Measurements from ENCODE around the gene OTOG.

Gene OTOG, protein sequence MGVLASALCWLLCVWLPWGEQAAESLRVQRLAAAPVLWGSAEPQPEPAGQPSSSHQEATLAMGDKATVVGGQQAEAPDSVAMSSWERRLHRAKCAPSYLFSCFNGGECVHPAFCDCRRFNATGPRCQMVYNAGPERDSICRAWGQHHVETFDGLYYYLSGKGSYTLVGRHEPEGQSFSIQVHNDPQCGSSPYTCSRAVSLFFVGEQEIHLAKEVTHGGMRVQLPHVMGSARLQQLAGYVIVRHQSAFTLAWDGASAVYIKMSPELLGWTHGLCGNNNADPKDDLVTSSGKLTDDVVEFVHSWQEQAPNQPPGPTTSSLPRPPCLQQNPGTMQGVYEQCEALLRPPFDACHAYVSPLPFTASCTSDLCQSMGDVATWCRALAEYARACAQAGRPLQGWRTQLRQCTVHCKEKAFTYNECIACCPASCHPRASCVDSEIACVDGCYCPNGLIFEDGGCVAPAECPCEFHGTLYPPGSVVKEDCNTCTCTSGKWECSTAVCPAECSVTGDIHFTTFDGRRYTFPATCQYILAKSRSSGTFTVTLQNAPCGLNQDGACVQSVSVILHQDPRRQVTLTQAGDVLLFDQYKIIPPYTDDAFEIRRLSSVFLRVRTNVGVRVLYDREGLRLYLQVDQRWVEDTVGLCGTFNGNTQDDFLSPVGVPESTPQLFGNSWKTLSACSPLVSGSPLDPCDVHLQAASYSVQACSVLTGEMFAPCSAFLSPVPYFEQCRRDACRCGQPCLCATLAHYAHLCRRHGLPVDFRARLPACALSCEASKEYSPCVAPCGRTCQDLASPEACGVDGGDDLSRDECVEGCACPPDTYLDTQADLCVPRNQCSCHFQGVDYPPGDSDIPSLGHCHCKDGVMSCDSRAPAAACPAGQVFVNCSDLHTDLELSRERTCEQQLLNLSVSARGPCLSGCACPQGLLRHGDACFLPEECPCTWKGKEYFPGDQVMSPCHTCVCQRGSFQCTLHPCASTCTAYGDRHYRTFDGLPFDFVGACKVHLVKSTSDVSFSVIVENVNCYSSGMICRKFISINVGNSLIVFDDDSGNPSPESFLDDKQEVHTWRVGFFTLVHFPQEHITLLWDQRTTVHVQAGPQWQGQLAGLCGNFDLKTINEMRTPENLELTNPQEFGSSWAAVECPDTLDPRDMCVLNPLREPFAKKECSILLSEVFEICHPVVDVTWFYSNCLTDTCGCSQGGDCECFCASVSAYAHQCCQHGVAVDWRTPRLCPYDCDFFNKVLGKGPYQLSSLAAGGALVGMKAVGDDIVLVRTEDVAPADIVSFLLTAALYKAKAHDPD (N-terminal part only)

DNA sequence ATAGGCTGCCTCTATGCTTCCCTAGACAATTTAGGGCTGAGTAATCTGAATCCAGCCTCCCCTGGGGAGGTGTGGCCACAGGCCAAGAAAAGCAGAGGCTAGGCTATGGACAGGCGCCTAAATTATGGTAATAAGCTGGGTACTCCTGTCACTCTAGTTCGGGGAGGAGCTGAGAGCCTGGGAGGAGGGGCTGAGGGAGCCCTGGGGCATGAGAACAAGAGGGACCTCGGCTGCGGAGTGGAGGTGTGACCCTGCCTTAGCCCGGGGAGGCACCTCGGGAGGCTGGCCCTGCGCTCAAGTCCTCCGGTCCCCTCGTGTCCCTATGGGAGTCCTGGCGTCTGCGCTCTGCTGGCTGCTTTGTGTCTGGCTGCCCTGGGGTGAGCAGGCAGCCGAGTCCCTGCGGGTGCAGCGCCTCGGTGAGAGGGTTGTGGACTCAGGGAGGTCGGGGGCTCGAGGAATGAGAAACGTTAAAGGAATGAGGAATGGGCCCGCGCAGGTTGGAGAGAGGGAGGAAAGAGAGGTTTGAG is at the start of gene OTOG:
OTOG (plus strand) TSS at position 209 of the 527 bp plus-strand sequence; CDS start at position 323, 114 bp downstream.
- DNase-seq, result no peak

DNA sequence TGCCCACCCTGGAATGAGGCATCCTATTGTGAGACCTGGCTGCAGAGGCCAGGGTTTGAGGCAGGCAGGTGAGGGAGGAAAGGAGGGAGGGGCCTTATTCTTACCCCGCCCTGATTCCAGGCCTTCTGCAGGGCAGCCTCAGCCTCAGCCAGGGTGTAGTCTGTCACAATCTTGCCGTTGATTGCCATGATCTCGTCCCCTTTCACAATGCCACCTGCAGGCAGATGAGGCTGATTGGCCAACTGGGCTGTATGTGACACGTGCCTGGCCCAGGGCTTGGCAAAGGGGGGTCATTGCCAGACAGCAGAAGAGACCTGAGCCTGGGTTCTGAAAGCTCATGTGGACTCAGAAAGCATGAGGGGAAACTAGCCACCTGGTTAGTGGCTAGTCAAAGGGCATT is 49.0 kb upstream of the OTOG start:
- no peak for DNase-seq

- DNase-seq, result no peak
Measured at GRCh38 chr11:17498475-17498874, 48.6 kb upstream of the OTOG start.

DNA sequence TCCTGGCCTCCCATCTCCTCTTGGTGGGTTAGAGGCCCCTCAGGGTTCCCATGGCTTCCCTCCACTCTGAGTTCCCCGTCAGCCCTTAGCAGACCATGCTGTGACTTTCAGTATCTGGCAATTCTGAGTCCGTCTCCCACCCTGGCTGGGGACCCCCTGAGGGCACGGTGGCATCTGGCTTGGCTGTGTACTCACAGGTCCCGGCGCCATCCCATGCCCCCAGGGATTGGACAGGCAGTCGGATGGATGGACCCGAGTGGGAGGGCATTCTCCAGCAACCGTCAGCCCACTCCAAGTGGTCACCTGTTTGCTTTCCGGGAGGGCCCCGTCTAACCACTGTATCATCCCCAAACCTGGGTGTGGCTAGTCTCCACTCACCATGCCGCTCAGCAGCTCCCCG is 46.4 kb upstream of the OTOG start:
- no peak for DNase-seq

GRCh38 chr11:17502630-17503029 is 44.4 kb upstream of the OTOG start:
- no peak for DNase-seq

GRCh38 chr11:17504330-17505107 is 42.5 kb upstream of the OTOG start:
- peak; percentile 4 for DNase-seq

DNA sequence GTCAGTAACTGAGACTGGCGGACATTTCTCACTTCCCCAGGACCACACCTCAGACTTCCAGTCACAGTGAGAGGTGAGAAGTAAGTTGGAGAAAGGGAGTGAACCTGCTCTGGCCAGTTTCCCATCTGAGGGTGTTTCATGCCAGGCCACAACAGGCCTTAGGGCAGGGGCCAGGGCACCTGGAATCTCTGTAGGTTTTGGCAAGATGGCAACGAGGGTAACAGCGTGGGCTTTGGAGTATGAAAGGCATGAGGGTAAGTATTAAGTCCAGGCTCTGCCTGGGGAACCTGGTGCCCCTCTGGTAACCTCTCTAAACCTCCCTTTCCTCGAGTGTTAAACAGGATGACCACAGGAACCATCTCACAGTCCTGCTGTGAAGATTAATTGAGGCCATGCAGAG is 41.9 kb upstream of the OTOG start:
- DNase-seq, result no peak

GRCh38 chr11:17506314-17506713 is 40.7 kb upstream of the OTOG start:
- DNase-seq, result no peak

DNA sequence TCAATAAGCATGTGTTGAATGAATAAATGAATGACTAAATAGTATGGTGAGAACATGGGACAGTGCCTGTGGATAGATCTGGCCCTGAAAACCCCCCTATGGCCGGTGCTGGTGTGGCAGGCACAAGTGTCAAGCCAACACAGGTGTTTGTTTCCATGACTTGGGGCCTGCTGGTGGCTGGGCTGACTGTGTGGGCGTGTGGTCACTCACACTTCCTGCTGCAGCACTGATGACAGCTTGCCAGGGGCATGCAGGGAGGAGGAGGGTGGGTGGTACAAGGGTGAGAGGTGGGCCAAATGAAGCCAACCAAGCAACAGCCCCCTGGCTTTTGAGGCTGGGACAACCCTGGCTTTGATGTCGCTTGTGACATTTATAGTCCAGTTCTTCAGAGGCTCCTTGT is 40.1 kb upstream of the OTOG start:
- DNase-seq, result no peak

GRCh38 chr11:17507773-17508172 is 39.3 kb upstream of the OTOG start:
- DNase-seq, result no peak

DNA sequence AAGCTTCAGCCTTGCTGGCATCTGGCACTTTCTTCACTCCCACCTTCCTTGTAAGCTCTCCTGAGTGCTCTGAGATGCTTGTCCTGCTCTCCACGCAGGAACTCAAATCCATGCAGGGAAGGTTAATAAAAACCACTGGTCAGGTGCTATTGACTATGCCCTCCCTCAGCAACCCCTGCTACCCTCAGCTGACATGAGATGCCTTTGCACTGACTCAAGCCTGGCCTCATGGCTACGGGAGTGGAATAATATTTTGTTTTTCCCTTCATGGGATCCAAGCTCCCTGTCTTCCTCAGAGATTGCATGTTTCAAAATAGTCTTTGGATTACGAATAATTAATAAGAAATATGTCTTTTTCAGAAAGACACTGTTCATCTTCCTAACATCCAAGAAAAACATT is 38.8 kb upstream of the OTOG start:
- no peak for DNase-seq

GRCh38 chr11:17508791-17509190 is 38.3 kb upstream of the OTOG start:
- no peak for DNase-seq

DNA sequence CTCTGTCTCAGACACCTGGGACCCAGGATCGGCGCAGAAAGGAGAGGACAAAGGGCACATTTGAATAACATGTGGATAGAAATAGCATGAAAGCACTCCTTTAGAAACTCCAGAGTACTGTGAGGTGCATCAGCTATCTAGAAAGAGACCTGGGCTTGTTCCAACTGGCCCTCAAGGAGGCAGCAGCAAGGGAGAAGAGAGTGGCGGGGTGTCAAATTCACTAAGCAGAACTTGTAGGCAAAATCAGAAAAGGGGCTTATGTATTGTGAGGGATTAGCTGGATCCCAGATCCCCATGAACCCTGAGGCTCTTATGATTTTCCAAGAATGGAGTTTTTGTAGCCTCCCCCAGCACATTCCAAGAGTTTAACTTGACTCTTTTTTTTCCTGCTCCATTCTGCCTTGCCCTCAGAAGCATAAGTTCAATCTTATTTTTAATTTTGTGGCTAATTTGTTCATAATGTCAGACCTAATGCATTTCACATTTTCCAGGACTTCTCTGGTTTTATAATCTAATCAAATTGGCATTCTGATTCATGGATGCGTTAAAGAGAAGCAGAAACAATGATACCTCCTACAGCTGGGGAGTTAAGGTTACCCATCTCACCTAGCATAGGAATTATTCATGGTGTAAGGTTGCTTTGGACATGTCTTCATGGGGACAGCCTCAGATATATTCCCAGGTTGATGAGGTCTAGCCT is 36.4 kb upstream of the OTOG start:
- no peak for DNase-seq

DNA sequence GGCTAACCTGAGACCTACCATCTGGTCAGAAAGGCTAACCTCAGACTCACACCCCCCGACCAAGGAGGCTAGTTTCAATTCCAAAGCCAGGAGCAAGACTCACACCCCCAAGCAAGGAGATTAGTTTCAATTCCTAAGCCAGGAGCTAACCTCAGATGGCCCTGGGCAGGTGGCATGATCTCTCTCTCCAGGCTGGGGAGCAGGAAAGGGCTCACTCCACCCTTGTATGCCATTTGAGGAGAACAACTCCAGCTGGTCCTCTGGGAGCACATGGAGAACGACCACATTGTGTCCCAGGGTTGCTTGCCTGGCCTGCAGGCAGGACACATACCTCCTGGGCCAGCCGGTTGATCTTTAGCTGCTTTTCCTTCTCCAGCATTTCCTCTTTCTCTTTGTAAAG is 35.5 kb upstream of the OTOG start:
- no peak for DNase-seq

- no peak for DNase-seq
Measured at GRCh38 chr11:17512101-17512500, 35.0 kb upstream of the OTOG start.

DNA sequence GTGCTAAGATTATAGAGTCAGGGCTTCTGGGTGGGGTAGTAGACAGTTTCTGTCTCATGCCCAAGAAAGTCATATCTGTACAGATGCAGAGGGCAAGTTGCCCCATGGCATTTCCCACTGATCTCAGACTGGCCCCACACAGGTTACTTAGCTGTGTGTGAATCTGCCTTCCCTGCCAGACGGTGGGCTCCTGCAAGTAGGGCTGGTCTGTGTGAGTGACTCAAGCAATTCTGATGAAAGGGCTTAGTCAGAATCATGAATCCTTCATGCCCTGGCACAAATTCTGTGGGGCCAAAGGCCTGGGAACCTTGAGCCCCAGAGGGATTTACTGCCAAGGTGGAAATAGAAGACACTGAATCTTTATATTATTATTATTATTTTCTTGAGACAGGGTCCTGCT is 33.2 kb upstream of the OTOG start:
- no peak for DNase-seq

GRCh38 chr11:17514476-17514875 is 32.6 kb upstream of the OTOG start:
- no peak for DNase-seq

DNA sequence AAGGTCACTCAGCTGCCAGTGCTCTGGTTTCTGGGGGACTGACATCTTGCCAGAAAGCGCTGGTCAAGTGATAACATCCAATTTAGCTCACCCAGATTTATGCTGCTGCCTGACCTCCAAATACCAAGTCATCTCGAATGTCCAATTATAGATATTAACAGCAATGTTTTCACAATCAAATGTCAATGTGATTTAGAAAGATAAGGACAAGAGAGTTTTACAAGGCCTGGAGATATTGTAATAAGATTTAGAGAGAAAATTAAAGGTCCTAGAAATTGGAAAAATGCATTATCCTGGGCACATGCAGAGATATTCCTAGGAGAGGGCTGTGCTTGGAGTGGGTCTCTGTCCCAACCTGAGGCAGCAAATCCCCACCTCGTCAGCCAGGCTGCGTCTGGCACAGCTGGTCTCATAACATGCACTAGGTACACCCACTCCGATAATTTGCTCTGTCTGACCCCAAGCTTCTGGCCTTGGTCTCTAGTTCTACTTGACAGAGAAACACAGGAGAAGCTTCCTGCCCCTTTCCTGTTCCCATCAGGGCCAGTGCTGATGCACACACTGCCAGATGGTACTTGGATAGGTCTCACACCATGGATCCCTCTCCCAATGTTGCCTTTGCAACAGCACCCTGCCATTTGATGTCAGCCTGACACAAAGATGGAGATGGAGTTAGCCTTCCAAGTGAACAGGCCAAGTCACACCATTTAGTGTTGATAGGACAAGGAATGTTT is 31.4 kb upstream of the OTOG start:
- no peak for DNase-seq

- DNase-seq, result no peak
Measured at GRCh38 chr11:17516551-17517150, 30.4 kb upstream of the OTOG start.

GRCh38 chr11:17517186-17517585 is 29.9 kb upstream of the OTOG start:
- DNase-seq, result no peak

Measured in NK-92 treated with Interleukin-12 subunit alpha and Interleukin-12 subunit beta, amount 100 ng/mL, for 24 hours (cell line).